HG03108 (cell line): ENCODE data around the gene LGALS3BP.

Source experiments
- ATAC-seq: cut with Tn5 transposase; IDR thresholded peaks from one replicate; pipeline ENCODE4 v1.9.1; 2021; ENCODE audit warnings: moderate library complexity; ENCODE audit not compliant: unreplicated experiment

Gene LGALS3BP

DNA sequence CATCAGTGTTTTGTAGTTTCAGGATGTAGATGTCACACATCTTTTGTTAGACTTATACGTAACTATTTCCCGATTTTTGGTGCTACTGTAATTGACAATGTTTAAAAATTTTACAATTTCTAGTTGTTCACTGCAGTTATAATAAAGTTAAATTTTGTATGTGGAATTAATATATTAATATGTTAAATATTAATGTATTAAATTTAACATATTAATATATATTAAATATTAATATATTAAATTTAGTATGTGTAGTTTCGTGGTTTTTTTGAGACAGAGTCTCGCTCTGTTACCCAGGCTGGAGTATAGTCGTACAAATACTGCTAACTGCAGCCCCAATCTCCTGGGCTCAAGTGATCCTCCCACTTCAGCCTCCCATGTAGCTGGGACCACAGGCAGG is 5.7 kb upstream of the LGALS3BP start:
- no peak for ATAC-seq

- ATAC-seq = no peak
Measured at GRCh38 chr17:78981010-78981888, 1.5 kb upstream of the LGALS3BP start.

- no peak for ATAC-seq
Measured at GRCh38 chr17:78980624-78980972, 875 bp upstream of the LGALS3BP start.

- ATAC-seq = no peak
Measured at GRCh38 chr17:78977997-78978973, 1.4 kb downstream of the LGALS3BP start.

DNA sequence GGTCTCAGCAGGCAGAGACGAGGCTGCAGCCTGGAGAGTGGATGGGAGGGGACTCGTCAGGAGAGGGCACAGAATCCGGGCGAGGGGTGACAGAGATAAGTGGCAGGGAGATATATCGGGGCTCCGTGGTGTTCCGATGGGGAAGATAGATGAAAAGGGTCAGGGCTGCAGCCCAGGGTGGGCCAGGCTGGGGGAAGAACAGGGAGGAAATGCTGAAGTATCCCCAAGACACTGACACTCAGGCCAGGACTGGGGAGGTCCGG is 2.1 kb downstream of the LGALS3BP start:
- ATAC-seq = no peak

GRCh38 chr17:78976907-78977680 is 2.6 kb downstream of the LGALS3BP start:
- no peak for ATAC-seq

GRCh38 chr17:78974635-78975591 is 4.8 kb downstream of the LGALS3BP start:
- no peak for ATAC-seq

GRCh38 chr17:78973792-78974520 is 5.8 kb downstream of the LGALS3BP start:
- ATAC-seq = no peak

DNA sequence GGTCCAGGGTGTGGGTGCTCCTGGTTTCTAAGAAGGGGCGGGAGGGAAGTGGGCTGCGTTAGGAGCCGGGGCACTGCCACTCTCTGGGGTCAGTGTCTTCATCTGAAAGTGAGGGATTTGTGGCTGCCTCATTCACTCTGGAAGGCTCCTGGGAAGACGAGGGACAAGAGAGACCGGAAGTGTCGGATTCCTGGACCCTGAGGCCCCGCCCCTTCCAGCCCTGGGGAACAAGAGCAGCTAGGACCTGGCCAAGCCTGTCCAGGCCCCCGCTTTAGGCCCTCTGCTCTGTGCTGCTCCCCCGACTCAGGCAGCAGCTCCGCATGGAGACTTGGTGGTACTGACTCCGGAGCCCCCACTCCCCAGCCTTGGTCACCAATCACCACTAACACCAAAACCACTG is 6.5 kb downstream of the LGALS3BP start:
- ATAC-seq = no peak

DNA sequence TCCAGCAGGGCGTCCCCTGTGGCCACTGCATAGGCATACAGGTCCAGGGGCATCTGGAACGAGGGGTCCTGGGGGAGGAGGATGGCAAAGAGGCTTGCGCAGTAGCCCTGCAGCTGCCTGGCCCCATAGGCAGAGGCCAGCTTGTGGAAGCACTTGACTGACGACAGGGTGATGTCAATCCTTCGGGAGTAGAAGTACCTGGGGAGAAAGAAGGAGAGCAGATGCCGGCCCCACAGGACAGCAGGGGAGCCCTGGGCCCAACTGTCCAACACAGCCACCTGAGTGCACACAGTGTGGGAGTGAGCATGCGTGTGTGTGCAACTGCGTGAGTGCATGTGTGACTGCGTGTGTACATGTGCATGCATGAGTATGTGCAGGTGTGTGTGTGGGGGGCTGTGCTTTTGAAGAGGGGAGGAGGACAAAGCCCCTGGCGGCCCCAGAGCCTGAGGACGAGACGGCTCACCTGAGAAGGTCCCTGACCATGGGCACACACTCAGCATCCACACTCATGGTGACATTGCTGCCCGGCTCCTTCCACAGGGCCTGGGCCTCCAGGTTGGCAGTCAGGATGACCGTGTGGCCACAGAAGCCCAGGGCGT is 7.1 kb downstream of the LGALS3BP start:
- no peak for ATAC-seq

DNA sequence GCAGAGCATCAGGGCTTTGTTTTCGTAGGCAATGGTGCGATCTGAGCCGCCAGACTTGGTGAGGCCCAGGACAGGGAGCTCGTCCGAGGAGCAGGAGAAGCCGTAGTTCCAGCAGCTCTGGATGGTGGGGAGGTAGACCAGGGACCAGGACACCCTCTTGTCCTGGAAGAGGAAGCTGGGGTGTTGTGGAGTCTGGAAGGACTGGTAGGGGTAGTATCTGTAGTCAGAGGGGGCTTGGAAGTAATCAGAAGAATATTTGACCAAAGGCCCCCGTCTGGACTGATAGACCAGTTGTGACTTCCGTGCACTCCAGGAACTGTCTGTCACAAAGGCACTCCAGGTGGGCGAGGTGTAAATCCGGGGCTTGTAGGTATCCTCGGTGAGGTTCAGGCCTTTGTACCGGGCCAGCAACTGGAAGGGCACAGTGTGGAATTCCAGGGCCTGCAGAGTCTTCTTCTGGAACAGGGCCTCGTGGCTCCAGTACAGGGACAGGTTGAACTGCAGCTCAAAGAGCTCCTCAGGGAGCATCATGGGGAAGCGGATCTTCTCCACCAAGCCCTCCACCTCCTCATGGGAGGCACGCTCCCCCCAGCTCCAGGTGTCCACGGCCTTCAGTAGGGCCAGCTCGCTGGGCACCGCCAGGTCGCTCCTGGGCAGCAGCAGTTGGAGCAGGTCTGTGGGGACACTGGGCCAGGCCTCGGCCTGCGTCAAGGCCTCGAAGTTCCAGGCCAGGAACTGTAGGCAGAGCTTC is 7.8 kb downstream of the LGALS3BP start:
- no peak for ATAC-seq

- no peak for ATAC-seq
Measured at GRCh38 chr17:78970834-78971755, 8.6 kb downstream of the LGALS3BP start.

GRCh38 chr17:78969865-78970264 is 9.9 kb downstream of the LGALS3BP start:
- ATAC-seq = no peak

GRCh38 chr17:78967782-78968362 is 11.9 kb downstream of the LGALS3BP start:
- ATAC-seq = no peak

DNA sequence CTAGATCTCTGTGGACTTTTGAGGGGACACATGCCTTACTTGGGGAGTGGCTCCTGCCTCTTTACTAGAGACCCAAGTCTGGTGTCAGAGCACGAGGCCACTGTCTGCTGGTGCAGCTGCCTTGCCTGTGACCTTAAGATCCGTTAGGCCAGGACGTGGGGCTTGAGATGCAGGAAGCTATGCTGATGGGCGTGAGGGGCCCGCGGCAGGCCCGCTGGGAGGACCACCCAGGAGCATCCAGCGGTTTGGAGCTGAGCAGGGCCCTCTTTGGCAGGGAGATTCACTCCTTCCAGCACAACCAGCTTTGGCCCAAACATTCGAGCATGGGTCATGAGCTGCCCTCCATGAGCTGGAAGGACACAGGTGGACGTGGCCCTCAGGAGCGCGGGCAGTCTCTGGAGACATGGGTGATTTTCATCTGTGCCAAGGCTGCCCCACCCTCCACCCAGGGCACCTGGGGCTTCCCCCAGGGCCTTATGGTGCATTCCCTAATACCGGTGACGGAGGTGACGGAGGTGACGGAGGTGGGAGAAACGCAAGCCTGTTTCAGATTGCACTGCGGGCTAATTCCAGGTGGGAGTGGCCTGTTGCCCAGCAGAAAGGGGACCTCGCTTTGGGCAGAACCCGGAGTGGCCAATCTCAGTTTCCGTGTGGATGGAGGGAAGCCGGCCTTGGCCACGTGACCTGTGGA is 12.7 kb downstream of the LGALS3BP start:
- no peak for ATAC-seq

GRCh38 chr17:78966123-78966813 is 13.5 kb downstream of the LGALS3BP start:
- ATAC-seq = no peak
